ENCODE results near the gene FAM120B. TPM values are rescaled to one million over a fixed set of nuclear protein-coding genes. Genes with fewer than 3 reads are reported as not detected.

The FAM120B gene
- total and polyA plus RNA-seq, 2 of the 4 experiments (the other 2 are of a cell fraction), result 15.3 to 28.0 TPM

- POLR2A ChIA-PET (ENCODE audit: unreplicated experiment), result no interaction called here
- BruUV-seq (replicated peaks), result no TSS peak
- dilution Hi-C loops (cut with HindIII; ENCODE audit: low sequenced_read_pairs, unreplicated experiment), result no loop called here
Observed at GRCh38 chr6:170257376-170257775, 49.2 kb upstream of the FAM120B start.

More at GRCh38 chr6:170257376-170257775, 49.2 kb upstream of the FAM120B start:
- Histone ChIP-seq H3K18ac (ENCODE audit: low read depth, low read length) (no peak overlapping the region), H2BK5ac (ENCODE audit: low read depth, low read length, poor library complexity, severe bottlenecking) (no peak overlapping the region), H3K14ac (replicated peaks; ENCODE audit: low read depth, low read length) (no peak overlapping the region), H3K27ac (ENCODE audit: insufficient read depth, low read length) (no peak overlapping the region), H3K9ac (ENCODE audit: low read depth, low read length) (no peak overlapping the region), H3K4me1 (ENCODE audit: control insufficient read depth, insufficient read depth, low read length) (no peaks in the 10 kb centered on the region), H3K4me2 (ENCODE audit: low read depth, low read length) (no peak overlapping the region), H3K36me3 (ENCODE audit: control insufficient read depth, insufficient read depth, low read length) (no peaks in the 10 kb centered on the region), H4K91ac (ENCODE audit: insufficient read depth, low read depth, low read length) (no peak overlapping the region), H4K20me1 (ENCODE audit: insufficient read depth, low read length) (no peaks in the 10 kb centered on the region), H4K5ac (ENCODE audit: low read depth, low read length) (no peak overlapping the region), H2BK120ac (ENCODE audit: low read depth, low read length) (no peak overlapping the region), H2BK20ac (ENCODE audit: low read depth, low read length) (no peak overlapping the region), H2BK15ac (ENCODE audit: low read depth, low read length) (no peak overlapping the region), H3K79me1 (ENCODE audit: low read depth in 1 of 2, low read length in 2 of 2) (no peaks in the 10 kb centered on the region), H2AFZ (replicated peaks; ENCODE audit: low read length, poor library complexity) (no peak overlapping the region), H2AK5ac (ENCODE audit: low read depth, low read length) (no peak overlapping the region), H3K56ac (ENCODE audit: extremely low read depth, insufficient read depth, low read length) (no peak overlapping the region), H3K9me1 (ENCODE audit: insufficient read depth, low read length) (no peaks in the 10 kb centered on the region), H3K27me3 (ENCODE audit: control insufficient read depth, insufficient read depth, low read length) (no peaks in the 10 kb centered on the region; the same call in 1 of the 2 replicates), H3K4ac (ENCODE audit: low read depth, low read length) (no peak overlapping the region), H4K8ac (ENCODE audit: low read depth in 2 of 2, low read length in 2 of 2) (no peak overlapping the region), H2AK9ac (replicated peaks; ENCODE audit: low read depth, low read length, poor library complexity) (no peak overlapping the region), H3K23ac (ENCODE audit: low read depth, low read length) (no peak overlapping the region), H3K4me3 (ENCODE audit: insufficient read depth, low read depth, low read length) (no peak overlapping the region), H3K9me3 (ENCODE audit: control insufficient read depth, insufficient read depth, low read length) (no peaks in the 10 kb centered on the region)
- intact Hi-C loops (cut with micrococcal nuclease) (no loop called here), in situ Hi-C loops (cut with MboI; ENCODE audit: low sequenced_read_pairs) (no loop called here)
- TF ChIP-seq ELK1 (IDR thresholded peaks at IDR 0.05; ENCODE audit: borderline replicate concordance, low read depth, low read length) (no peak), RAD21 (IDR thresholded peaks at IDR 0.05; ENCODE audit: low read length) (no peak), RFX5 (IDR thresholded peaks at IDR 0.05; ENCODE audit: low read depth, low read length) (no peak), CEBPB (IDR thresholded peaks at IDR 0.05; ENCODE audit: low read depth, low read length) (no peak), CTCF (conservative IDR thresholded peaks at IDR 0.05; ENCODE audit: low read depth, low read length) (no peak), FOS (IDR thresholded peaks at IDR 0.05; ENCODE audit: low read depth, low read length) (no peak), RCOR1 (IDR thresholded peaks at IDR 0.05; ENCODE audit: insufficient replicate concordance, low read length) (no peak), BHLHE40 (IDR thresholded peaks at IDR 0.05; ENCODE audit: low read depth, low read length) (no peak)
- 100% methylated on average over 1 of the region's 4 CpGs; no CpG with 5 or more reads in 1 of the 2 experiments for WGBS, 2 experiments (ENCODE audit: extremely low coverage in 2 of 2, insufficient read length in 1 of 2)
- DNase-seq, result no peak
- CTCF ChIA-PET, result no interaction called here
- ATAC-seq (ENCODE audit: low read depth), result no peak
